ENCODE data around the gene THOC5.
A peak's percentile ranks its signal among the peaks of the same experiment; 100 is the strongest.

The THOC5 gene

GRCh38 chr22:29470159-29470855 is 83.2 kb downstream of the THOC5 start:
- DNase-seq = peak; percentile 44 to 83

GRCh38 chr22:29469755-29470154 is 83.8 kb downstream of the THOC5 start:
- DNase-seq = no peak

GRCh38 chr22:29464581-29464980 is 89.0 kb downstream of the THOC5 start:
- no peak for DNase-seq

- DNase-seq = no peak
These were observed 89.9 kb downstream of the THOC5 start for GRCh38 chr22:29463629-29464028.

- no peak for DNase-seq
These were observed 92.3 kb downstream of the THOC5 start for GRCh38 chr22:29461263-29461662.

GRCh38 chr22:29459773-29460172 is 93.8 kb downstream of the THOC5 start:
- no peak for DNase-seq

- DNase-seq = no peak
These were observed 95.0 kb downstream of the THOC5 start for GRCh38 chr22:29458551-29458950.

- peak in 1 of 2 experiments; percentile 42 for DNase-seq
These were observed 95.8 kb downstream of the THOC5 start for GRCh38 chr22:29457730-29458129.

- DNase-seq = no peak
These were observed 97.3 kb downstream of the THOC5 start for GRCh38 chr22:29456211-29456671.
